MM.1S (cell line): ENCODE data around the gene STARD3.

Experiments used
- CTCF ChIP-seq: fragments of 300-600 bp; sonication (generic); IDR thresholded peaks from 2 replicates; pipeline ENCODE4 v1.5.1; 2016; ENCODE audit warnings: antibody characterized with exemption, low read length, mixed read lengths
- EZH2 ChIP-seq: fragments of 300-600 bp; sonication (generic); optimal IDR thresholded peaks from 2 replicates; pipeline ENCODE3; 2017; ENCODE audit warnings: low read depth, mild to moderate bottlenecking, antibody characterized with exemption, low read length, mixed read lengths

GRCh38 chr17:39639043-39639442, 2.1 kb downstream of the STARD3 start:
- TF ChIP-seq CTCF (no peak), EZH2 (no peak)
